OCI-M2 (cell line): Measurements from ENCODE around the gene ZNF486.
"Not testable (repeated sequence)": the region's sequence is repeated elsewhere in the genome, so short reads cannot be mapped to it uniquely, and the experiment has no call there.

Source experiments
- DNase-seq: peaks from one replicate; lab custom pipeline; 2025; ENCODE audit not compliant: unreplicated experiment; lab: John Stamatoyannopoulos, UW

ZNF486 gene

DNA sequence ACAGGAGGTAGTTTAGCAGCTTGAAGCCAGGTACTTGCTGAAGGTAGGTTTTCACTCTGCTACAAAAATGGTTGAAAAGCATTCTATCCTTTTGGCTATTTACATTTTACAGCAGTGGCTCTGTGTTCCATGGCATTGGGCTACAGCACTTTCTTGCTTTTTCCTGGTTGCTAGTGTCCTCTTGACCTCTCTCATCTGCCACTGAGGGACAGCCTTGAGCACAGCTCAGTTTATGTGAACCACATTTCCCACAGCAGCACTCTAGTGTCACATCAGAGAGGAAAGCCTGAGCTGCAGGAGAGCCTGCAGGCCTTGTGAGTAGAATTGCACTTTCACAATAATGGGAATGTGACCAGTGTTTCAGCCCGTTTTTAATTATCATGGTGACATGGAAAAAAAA is 54.6 kb downstream of the ZNF486 start:
- DNase-seq = not testable (repeated sequence)

DNA sequence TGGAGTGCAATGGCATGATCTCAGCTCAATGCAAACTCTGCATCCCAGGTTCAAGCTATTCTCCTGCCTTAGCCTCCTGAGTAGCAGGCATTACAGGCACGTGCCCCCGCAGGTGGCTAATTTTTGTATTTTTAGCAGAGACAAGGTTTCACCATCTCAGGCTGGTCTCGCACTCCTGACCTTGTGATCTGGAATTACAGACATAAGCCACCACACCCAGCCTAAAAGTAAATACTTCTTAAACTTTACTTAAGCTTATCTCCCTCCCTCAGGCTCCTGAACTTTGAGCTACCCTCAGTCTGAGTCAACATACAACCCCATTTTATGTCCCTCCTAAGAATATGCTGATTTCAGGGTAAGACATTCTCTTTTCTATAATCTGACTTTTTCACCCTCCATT is 66.1 kb downstream of the ZNF486 start:
- DNase-seq = no peak

DNA sequence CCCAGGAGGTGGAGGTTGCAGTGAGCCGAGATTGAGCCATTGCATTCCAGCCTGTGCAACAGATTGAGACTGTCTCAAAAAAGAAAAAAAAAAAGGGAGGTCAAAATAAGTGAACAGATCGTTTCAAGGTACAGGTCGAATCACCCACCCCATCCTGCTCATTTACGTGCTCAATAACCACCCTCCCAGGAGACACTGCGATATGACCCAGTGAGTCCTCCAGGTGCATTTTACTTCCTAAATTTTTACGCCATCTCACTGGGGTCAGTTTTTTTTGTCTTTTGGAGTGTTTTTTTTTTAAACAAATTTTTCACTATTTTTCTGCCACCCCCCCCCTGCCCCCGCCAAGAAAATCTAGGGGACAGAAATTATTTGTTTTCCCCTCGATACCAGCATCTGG is 68.1 kb downstream of the ZNF486 start:
- DNase-seq = no peak

DNA sequence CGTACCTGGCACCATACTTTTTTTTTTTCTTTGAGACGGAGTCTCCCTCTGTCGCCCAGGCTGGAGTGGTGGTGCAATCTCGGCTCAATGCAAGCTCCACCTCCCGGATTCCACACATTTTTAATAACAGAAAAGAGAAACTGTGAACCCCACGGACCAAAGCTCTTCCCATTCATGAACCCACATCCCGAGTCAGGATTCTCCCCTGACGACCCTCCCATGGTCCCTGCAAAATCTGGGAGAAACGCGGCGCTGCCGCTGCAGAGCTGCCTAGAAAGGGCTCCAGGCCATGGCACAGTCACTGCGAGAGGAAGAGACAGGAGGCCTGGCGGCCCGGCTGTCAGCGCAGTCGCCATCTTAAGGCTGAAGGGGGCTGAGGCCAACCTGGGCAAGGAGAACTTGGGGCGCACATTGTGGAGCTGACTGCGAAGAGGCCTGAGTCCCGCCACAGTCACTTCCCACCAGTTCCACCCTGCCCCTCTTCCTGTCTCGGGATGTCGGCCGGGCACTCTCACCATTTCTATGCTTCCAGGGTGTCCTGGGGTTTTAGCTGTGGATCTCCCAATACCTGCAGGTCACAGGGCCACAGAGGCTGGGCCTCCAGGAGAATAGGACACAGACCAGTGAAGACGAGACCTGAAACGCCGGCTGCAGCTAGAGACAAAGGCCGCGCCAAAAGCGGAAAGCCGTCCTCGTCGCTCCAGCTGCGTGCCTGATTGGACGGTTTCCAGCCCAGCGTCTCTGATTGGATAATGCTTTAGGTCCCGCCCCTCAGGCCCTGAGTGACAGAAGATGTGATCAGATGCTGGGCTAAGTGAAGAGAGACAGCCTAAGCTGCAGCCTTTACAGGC is 71.0 kb downstream of the ZNF486 start:
- no peak for DNase-seq

DNA sequence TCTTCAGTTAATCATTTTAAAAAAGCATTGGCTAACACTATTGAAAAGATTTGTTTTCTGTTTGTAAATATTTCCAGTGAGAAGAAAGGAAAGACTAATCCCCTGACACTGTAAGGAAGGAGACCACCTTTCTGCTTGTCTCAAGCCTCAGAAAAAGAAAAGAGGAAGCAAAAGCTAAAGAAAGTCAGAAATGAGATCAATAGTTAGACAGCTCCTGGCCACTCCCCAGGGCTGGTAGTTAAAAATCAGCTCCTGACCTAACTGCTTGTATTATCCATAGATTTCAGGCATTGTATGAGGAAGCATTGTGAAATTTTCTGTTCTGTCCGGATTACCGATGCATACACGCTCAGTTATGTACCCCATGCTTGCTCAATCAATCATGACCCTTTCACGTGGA is 76.6 kb downstream of the ZNF486 start:
- DNase-seq = no peak

DNA sequence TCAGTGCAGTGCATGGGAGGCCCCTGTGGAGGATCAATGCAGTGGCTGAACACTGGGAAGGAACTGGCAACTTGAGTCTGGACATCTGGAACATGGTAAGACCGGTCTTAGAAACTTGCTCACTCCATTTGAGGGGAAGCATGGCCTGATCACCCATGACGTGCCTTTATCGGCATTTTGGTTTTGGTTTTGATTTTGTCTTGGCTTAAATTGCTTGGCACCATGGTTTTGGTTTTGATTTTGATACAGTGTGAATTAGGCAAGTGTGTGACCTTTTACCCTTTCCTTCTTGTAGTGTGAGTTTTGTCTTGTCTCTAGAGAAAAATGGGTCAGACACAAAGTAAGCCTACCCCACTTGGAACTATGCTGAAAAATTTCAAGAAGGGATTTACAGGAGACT is 77.3 kb downstream of the ZNF486 start:
- no peak for DNase-seq

DNA sequence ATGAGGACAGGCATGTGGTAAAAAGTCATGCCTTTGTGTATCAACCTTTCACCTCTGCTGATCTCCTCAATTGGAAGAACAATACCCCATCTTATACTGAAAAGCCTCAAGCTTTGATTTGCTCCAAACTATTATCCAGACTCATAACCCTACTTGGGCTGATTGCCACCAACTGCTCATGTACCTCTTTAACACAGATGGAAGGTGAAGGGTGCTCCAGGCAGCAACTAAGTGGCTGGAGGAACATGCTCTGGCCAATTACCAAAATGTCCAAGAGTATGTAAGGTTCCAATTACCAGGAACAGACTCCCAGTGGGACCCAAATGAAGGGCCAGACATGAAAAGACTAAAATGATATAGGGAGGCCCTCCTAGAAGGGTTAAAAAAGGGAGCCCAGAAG is 78.3 kb downstream of the ZNF486 start:
- DNase-seq = no peak

DNA sequence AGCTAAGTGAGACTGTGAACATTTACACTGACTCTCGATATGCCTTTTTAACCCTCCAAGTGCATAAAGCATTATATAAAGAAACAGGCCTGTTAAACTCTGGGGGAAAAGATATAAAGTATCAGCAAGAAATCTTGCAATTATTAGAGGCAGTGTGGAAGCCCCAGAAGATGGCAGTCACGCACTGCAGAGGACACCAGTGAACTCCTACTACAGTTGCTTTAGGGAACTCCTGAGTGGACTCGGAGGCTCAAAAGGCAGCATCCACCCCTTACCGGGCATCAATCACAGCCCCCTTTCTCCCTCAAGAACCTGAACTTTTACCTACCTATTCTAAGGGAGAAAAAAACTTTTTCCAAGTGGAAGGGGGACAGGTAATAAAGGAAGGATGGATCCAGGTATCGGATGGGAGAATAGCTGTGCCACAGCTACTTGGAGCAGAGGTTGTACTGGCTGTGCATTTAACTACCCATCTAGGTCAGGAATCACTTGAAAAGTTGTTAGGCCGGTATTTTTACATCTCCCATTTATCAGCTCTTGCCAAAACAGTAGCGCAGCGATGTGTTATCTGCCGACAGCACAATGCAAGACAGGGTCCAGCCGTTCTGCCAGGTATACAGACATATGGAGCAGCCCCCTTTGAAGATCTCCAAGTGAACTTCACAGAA is 80.1 kb downstream of the ZNF486 start:
- DNase-seq = no peak

DNA sequence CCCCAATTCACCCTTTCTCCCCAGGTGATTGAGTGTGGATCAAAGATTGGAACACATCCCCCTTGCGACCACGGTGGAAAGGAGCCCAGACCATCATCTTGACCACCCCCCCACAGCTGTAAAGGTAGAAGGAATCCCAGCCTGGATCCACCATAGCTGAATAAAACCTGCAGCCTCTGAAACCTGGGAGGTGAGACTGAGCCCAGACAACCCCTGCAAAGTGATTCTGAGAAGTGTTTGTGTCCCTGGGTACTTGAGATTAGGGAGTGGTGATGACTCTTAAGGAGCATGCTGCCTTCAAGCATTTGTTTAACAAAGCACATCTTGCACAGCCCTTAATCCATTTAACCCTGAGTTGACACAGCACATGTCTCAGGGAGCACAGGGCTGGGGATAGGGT is 81.2 kb downstream of the ZNF486 start:
- DNase-seq = not testable (repeated sequence)
